Thoracic aorta (tissue), 2 donors: ENCODE measurements around the gene EEPD1. TPM values are rescaled to one million over a fixed set of nuclear protein-coding genes. Genes with fewer than 3 reads are reported as not detected.
"Not testable (repeated sequence)": the region's sequence is repeated elsewhere in the genome, so short reads cannot be mapped to it uniquely, and the experiment has no call there.

Experiments
- ATAC-seq: fragments of 150-250 bp; one replicate; pipeline ENCODE4 v1.8.0; 2017; ENCODE audit warnings: low read depth; ENCODE audit not compliant: insufficient number of reproducible peaks, low FRiP score
- DNase-seq: peaks from one replicate; pipeline ENCODE4 v3.0.0-alpha.2; 2020; ENCODE audit warnings: low spot score
- H3K27ac ChIP-seq, 2 donors: fragments of 200-600 bp; sonication (generic); 1 replicate in 1 of 2; 2 replicates in 1 of 2; pipeline ENCODE4 v1.5.1; 2016; ENCODE audit warnings: mild to moderate bottlenecking in 2 of 2, moderate library complexity in 2 of 2
- H3K27me3 ChIP-seq: fragments of 200-600 bp; sonication (generic); replicated peaks from 2 replicates; pipeline ENCODE4 v1.6.0; 2016; ENCODE audit warnings: mild to moderate bottlenecking; ENCODE audit not compliant: insufficient read depth
- H3K36me3 ChIP-seq: fragments of 200-600 bp; sonication (generic); one replicate; pipeline ENCODE4 v1.5.1; 2016
- H3K4me1 ChIP-seq, 2 donors: fragments of 200-600 bp; sonication (generic); 1 replicate in 1 of 2; 2 replicates in 1 of 2; pipeline versions ENCODE4 v1.5.1 to v1.6.0; 2016; ENCODE audit warnings: low read depth in 2 of 2, mild to moderate bottlenecking in 1 of 2; ENCODE audit not compliant: control insufficient read depth in 1 of 2
- H3K4me3 ChIP-seq: fragments of 200-600 bp; sonication (generic); 2 replicates; pipeline ENCODE4 v1.5.1; 2016; ENCODE audit warnings: mild to moderate bottlenecking
- H3K9me3 ChIP-seq: fragments of 200-600 bp; sonication (generic); 2 replicates; pipeline ENCODE4 v1.5.1; 2016
- CTCF ChIP-seq: fragments of 200-600 bp; sonication (generic); IDR thresholded peaks from one replicate; pipeline ENCODE4 v1.5.1; 2019; ENCODE audit warnings: antibody characterized with exemption
- total RNA-seq, 2 donors: library from RNA; depleted of rRNA; stranded (reverse); fragments of >200 nt; gene quantifications; one replicate each; pipeline versions ENCODE4 v1.1.0 to v1.2.3, GENCODE V29; 2016

The EEPD1 gene
- total RNA-seq, 2 donors from 2014 or later = 14.6 to 17.4 TPM

DNA sequence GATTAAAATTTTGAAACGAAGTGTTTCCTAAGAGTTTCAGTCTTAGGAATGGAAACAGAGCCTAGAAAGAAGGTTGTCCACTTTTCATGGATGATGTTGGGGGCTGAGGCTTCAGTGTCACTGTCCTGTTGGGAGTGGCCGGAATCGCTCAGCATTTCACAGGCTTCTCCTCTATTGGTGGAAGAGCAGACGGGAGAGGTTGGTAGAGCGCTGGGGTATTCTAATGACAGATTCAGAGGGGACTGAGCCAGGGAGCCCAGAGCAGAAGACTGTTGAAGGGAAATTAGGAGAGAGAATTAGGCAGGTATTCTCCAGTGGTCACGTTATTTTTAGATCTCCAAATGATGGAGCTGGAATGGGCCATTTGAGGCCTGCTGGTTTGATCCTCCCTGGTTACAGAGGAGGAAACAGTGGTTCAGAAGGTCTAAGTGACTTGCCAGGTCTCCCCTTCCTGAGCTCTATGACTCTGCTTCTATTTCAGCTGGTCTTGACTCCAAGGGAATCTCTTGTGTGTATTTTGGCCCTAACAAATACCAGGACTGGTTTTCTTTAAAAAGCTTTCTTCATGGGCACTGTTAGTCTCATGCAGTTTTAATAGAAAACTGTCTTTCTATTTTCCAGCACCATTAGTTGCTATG, 35.7 kb upstream of the EEPD1 start:
- Histone ChIP-seq H3K4me1 (peaks cover 36 to 57% of the 10 kb centered on the region in 2 donors), H3K9me3 (no peaks in the 10 kb centered on the region), H3K27me3 (no peaks in the 10 kb centered on the region), H3K36me3 (no peaks in the 10 kb centered on the region), H3K4me3 (no peak overlapping the region), H3K27ac (peak overlapping the region; percentile 77 to 90)
- no peak for TF ChIP-seq CTCF
- ATAC-seq = peak; percentile 57
- DNase-seq = no peak

DNA sequence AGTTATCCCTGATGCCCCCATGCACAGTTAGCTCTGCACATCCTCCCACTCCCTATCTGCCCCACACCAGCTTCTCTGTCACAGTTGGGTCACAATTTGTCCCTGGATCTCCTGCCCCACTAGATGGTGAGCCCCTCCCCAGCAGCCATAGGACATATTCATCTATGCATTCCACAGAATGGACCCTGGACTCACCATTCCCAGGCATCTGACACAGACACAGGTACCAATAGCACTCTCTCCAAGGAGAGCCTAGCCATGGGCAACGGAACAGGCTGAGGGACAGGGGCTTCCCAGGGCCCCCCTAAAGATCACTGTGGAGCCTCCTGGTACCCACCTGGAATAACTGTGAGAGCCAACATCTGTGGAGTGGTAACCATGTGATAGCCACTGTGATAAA, 34.7 kb upstream of the EEPD1 start:
- Histone ChIP-seq H3K27ac (peak overlapping the region in 1 of 2 donors; percentile 90), H3K27me3 (no peaks in the 10 kb centered on the region), H3K36me3 (no peaks in the 10 kb centered on the region), H3K9me3 (no peaks in the 10 kb centered on the region), H3K4me1 (peaks cover 36 to 57% of the 10 kb centered on the region in 2 donors), H3K4me3 (no peak overlapping the region)
- no peak for TF ChIP-seq CTCF
- ATAC-seq = no peak
- no peak for DNase-seq

GRCh38 chr7:36119005-36119706, 33.9 kb upstream of the EEPD1 start:
- no peaks in the 10 kb centered on the region for H3K36me3 ChIP-seq
- DNase-seq = peak; percentile 44

DNA sequence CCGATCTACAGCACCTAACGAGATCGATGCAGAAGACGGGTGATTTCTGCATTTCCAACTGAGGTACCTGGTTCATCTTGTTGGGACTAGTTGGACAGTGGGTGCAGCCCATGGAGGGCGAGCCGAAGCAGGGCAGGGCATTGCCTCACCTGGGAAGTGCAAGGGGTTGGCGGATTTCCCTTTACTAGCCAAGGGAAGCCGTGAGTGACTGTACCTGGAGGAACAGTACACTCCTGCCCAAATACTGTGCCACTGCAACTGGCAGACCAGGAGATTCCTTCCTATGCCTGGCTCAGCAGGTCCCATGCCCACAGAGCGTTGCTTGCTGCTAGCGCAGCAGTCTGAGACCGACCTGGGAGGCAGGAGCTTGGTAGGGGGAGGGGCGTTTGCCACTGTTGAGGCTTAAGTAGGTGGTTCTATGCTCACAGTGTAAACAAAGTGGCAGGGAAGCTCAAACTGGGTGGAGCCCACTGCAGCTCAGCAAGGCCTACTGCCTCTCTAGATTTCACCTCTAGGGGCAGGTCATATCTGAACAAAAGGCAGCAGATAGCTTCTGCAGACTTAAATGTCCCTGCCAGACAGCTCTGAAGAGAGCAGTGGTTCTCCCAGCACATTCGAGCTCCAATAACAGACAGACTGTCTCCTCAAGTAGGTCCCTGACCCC, 32.9 kb upstream of the EEPD1 start:
- not testable (repeated sequence) for ATAC-seq, H3K9me3 ChIP-seq, H3K4me3 ChIP-seq

More at GRCh38 chr7:36119005-36119706, 33.9 kb upstream of the EEPD1 start:
- Histone ChIP-seq H3K27me3 (no peaks in the 10 kb centered on the region), H3K9me3 (no peaks in the 10 kb centered on the region), H3K4me3 (no peak overlapping the region), H3K27ac (no peak overlapping the region), H3K4me1 (peaks cover 36 to 57% of the 10 kb centered on the region in 2 donors)
- TF ChIP-seq CTCF = no peak
- ATAC-seq = peak; percentile 58

DNA sequence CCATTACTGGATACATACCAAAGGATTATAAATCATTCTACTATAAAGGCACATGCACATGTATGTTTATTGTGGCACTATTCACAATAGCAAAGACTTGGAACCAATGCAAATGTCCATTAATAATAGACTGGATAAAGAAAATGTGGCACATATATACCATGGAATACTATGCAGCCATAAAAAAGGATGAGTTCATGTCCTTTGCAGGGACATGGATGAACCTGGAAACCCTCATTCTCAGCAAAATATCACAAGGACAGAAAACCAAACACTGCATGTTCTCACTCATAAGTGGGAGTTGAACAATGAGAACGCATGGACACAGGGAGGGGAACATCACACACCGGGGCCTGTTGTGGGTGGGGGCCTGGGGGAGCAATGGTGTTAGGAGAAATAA, 27.4 kb upstream of the EEPD1 start:
- DNase-seq, H3K9me3 ChIP-seq, H3K36me3 ChIP-seq, H3K4me3 ChIP-seq, ATAC-seq, H3K27ac ChIP-seq, H3K27me3 ChIP-seq: not testable (repeated sequence)
- H3K4me1 ChIP-seq = peaks cover 11 to 42% of the 10 kb centered on the region in 2 donors

More for the DNA sequence above, 32.9 kb upstream of the EEPD1 start:
- peaks cover 35 to 54% of the 10 kb centered on the region in 2 donors for H3K4me1 ChIP-seq
- H3K36me3 ChIP-seq, H3K27ac ChIP-seq, DNase-seq, H3K27me3 ChIP-seq: not testable (repeated sequence)
